Lower lobe of right lung (tissue), 2 donors: Measurements from ENCODE around the gene ZNF385B. TPM values are rescaled to one million over a fixed set of nuclear protein-coding genes. Genes with fewer than 3 reads are reported as not detected.

Experiments
- ATAC-seq, 2 donors: fragments of 200-7000 bp; cut with Tn5 transposase; one replicate each; pipeline ENCODE4 v1.9.1; 2020 to 2022; ENCODE audit warnings: mild to moderate bottlenecking in 2 of 2, moderate library complexity in 2 of 2
- DNase-seq: peaks from one replicate; pipeline ENCODE4 v3.0.0-alpha.2; 2020
- H3K27ac ChIP-seq: fragments of 200-600 bp; one replicate; pipeline ENCODE4 v1.8.0; 2022
- H3K27me3 ChIP-seq: fragments of 200-600 bp; one replicate; pipeline ENCODE4 v1.8.0; 2022; ENCODE audit warnings: low read depth
- H3K36me3 ChIP-seq: fragments of 200-600 bp; one replicate; pipeline ENCODE4 v1.8.0; 2022; ENCODE audit warnings: mild to moderate bottlenecking
- H3K4me1 ChIP-seq: fragments of 200-600 bp; one replicate; pipeline ENCODE4 v1.8.0; 2022
- H3K4me3 ChIP-seq: fragments of 200-600 bp; one replicate; pipeline ENCODE4 v1.8.0; 2022; ENCODE audit warnings: mild to moderate bottlenecking
- H3K9me3 ChIP-seq: fragments of 200-600 bp; one replicate; pipeline ENCODE4 v1.8.0; 2022
- CTCF ChIP-seq: fragments of 200-600 bp; IDR thresholded peaks from one replicate; pipeline ENCODE4 v1.8.0; 2022; ENCODE audit warnings: antibody characterized with exemption, mild to moderate bottlenecking
- intact Hi-C: fragments of 100-400 bp; cut with DNase I; formaldehyde crosslinking; loops from one replicate; pipeline ENCODE4 v1.11.0; 2022
- total RNA-seq: library from RNA; stranded (reverse); fragmentation: NEBNext Ultra II Directional; extraction: Animal tissue kit (Norgen Biotek cat#: 25700); gene quantifications from one replicate; pipeline ENCODE4 v1.2.1, GENCODE V29; 2021
- donor health status: DM: no; HTN: yes; CAD: no; lungs with severe emphysema.

The ZNF385B gene
- total RNA-seq, 1 donor from 2014 or later, result 63.2 TPM

- intact Hi-C loops, result no loop called here
- Histone ChIP-seq H3K27ac (no peak overlapping the region), H3K36me3 (no peaks in the 10 kb centered on the region), H3K27me3 (no peaks in the 10 kb centered on the region), H3K4me3 (no peak overlapping the region), H3K4me1 (no peaks in the 10 kb centered on the region), H3K9me3 (no peaks in the 10 kb centered on the region)
- no peak for ATAC-seq
- no peak for DNase-seq
- no peak for TF ChIP-seq CTCF
Measured at GRCh38 chr2:179513181-179513580, 348.2 kb downstream of the ZNF385B start.

DNA sequence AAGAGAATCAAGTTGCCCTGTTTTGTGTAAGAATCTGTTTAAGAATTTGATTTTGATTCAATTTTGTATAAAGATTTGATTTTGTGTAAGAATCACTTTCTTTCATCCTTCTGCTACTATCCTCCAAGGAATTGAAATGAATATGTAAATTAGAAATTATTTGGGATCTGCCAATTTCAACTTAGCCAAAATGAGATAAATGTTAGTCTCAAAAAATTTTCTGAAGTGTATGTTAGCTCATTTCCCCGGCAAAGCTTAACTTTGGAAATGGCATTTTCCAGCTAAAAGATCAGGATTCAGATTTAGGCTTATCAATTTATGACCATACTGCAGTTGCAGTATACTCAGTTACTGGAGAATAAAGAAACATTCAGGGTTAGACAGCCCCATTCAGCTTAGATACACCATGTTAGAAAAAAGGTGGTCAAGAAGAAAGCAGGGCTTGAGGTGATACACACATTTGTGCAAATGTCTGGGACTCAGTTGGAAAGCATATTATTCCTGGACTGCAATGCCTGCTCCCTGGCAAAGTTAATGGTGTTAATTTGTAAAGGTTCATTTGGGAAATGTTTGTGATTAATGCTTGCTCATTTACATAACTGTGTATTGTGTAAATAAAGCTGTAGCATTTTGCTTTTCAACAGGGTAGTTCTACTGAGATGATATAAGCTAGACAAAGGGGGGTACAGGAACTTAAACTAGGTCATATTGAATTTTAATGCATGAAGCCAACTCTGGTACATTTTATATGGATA, 349.0 kb downstream of the ZNF385B start:
- DNase-seq, result no peak
- no peaks in the 10 kb centered on the region for H3K27me3 ChIP-seq
- intact Hi-C loops, result no loop called here
- TF ChIP-seq CTCF, result no peak
- no peaks in the 10 kb centered on the region for H3K36me3 ChIP-seq
- ATAC-seq, result no peak
- H3K9me3 ChIP-seq, result no peaks in the 10 kb centered on the region
- H3K4me3 ChIP-seq, result no peak overlapping the region
- H3K27ac ChIP-seq, result no peak overlapping the region
- H3K4me1 ChIP-seq, result no peaks in the 10 kb centered on the region

DNA sequence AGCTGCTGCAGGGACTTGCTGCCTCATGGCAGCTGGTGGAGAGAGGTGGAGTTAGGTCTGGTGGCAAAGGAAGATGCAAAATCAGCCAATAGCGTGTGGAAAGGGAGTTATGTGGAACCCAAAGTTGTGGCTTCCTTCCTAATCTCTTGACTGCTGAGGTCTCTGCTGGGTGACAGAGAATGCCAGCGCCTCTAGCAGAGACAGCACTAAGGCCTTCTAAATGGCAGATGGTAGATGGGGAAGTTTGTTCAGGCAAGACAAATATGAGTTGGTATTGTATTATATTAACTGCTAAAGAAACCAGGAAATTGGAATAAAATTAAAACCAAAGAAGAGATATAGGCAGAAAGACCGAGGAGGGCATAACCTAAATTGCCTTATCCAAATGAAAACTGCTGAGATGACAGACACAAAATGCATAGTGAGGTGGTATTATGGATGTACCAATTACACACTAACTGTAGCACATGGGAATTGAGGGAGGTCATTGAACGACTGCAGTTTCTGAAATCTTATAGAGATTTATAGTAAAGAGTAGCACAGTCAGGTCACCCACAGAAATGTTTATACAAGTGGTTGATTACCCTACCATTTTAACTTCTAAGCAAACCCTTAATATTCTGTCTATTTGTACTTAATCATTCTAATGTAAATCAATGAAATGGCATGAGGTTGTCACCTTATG, 350.2 kb downstream of the ZNF385B start:
- ATAC-seq (no peak), DNase-seq (no peak)
- Histone ChIP-seq H3K9me3 (no peaks in the 10 kb centered on the region), H3K4me1 (no peaks in the 10 kb centered on the region), H3K36me3 (no peaks in the 10 kb centered on the region), H3K27ac (no peak overlapping the region), H3K27me3 (no peaks in the 10 kb centered on the region), H3K4me3 (no peak overlapping the region)
- TF ChIP-seq CTCF, result no peak
- intact Hi-C loops, result no loop called here

- Histone ChIP-seq H3K4me3 (no peak overlapping the region), H3K36me3 (no peaks in the 10 kb centered on the region), H3K9me3 (no peaks in the 10 kb centered on the region), H3K27ac (no peak overlapping the region), H3K27me3 (no peaks in the 10 kb centered on the region), H3K4me1 (no peaks in the 10 kb centered on the region)
- DNase-seq (no peak), ATAC-seq (peak in 1 of 2 donors; percentile 29)
- no peak for TF ChIP-seq CTCF
- intact Hi-C loops, result no loop called here
Measured at GRCh38 chr2:179495315-179495714, 366.1 kb downstream of the ZNF385B start.

GRCh38 chr2:179488563-179488962, 372.8 kb downstream of the ZNF385B start:
- Histone ChIP-seq H3K27ac (no peak overlapping the region), H3K4me1 (no peaks in the 10 kb centered on the region), H3K4me3 (no peak overlapping the region), H3K36me3 (no peaks in the 10 kb centered on the region), H3K9me3 (no peaks in the 10 kb centered on the region), H3K27me3 (no peaks in the 10 kb centered on the region)
- TF ChIP-seq CTCF, result no peak
- intact Hi-C loops, result no loop called here
- DNase-seq (no peak), ATAC-seq (no peak)
